Measurements from ENCODE around the gene ZFP62.
"Not testable (repeated sequence)": the region's sequence is repeated elsewhere in the genome, so short reads cannot be mapped to it uniquely, and the experiment has no call there.

ZFP62 gene

DNA sequence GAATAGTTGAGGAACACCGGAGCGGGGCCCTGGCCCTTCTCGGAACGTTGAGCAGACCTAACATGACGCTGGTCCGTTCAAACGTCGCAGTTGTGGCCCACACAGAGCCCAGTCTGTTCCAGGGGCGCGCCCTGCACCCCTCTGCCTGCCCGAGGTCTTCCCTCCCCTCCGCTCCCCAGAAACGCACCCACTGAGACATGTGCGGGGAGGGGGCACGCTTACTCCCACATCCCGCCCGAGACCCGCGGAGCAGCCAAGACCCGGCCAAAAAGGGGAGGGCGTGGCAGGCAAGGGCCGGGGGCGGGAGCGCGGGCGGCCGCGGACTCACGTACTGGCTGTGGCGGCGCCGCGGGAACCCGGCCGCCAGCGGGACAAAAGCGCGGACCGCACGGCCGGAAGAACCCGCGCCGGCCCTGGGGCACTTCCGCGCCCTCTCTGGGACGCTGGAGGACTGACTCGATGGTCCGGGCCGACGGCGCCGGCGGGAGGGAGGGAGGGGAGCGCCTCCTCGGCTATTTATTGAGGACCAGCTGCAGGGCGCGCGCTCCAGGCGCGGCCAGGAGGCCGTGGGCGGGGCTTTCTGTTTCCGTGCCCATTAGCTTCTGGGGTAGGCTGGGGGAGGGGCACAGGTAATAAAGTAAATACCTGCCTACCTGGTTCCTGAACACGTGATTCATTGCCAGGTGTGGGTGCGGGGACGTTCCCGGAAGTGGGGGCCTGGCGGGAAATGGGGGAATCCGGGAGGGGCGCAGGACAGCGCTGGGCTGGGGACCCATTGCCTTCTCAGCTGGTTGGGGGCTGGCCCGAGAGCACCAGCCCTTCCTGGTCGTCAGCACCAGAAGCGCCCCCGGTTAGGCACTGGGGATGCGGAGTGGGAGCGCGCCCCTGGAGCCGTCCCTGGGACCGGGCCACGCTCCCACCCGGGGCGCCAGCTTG lies at the start of gene ZFP62:
Gene ZFP62, minus strand, starts transcription at position 390 of the 936 bp plus-strand sequence. Its CDS starts 57 bp downstream, at position 333.
- peak; percentile 99 for DNase-seq

DNA sequence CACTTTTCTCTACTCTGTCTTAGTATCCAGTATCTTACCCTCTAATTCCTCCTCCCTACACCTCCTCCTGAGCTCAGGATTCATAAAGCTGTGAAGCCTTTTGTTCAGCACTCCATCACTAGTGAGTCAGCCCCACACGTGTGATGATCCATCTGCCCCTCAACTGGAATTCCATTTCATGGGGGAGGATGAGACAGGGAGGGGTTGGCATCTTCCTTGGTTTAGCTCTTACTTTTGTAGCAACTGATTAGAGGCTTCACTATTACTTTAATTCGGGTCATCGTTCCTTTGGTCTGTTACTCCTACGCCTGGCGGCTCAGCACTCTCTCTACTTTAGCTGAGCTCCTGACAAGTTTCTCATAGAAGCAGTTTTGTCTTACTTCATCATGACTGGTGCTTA lies 49.7 kb upstream of the ZFP62 start:
- DNase-seq = no peak

DNA sequence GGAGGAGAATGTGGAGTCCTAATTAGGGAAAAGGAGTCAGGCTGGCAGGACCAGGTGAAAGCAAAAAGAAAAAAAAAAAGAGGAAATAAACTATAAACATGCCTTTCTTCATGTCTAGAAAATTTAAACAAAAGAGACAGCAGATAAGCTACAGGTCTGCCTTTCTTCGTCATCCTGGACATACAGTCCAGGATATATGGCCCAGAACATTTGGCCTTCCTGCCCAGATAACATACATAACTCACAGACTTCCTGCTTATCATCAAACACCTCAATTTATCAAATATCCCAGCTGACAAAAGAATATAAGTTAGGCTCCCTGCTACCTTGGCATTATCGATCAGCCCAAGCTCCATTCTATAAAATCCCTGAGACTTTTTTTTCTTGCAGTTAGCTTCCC lies 49.1 kb upstream of the ZFP62 start:
- DNase-seq = no peak

GRCh38 chr5:180909782-180910181 lies 48.7 kb upstream of the ZFP62 start:
- no peak for DNase-seq

GRCh38 chr5:180908998-180909731 lies 48.1 kb upstream of the ZFP62 start:
- no peak for DNase-seq

GRCh38 chr5:180908400-180908799 lies 47.3 kb upstream of the ZFP62 start:
- no peak for DNase-seq

DNA sequence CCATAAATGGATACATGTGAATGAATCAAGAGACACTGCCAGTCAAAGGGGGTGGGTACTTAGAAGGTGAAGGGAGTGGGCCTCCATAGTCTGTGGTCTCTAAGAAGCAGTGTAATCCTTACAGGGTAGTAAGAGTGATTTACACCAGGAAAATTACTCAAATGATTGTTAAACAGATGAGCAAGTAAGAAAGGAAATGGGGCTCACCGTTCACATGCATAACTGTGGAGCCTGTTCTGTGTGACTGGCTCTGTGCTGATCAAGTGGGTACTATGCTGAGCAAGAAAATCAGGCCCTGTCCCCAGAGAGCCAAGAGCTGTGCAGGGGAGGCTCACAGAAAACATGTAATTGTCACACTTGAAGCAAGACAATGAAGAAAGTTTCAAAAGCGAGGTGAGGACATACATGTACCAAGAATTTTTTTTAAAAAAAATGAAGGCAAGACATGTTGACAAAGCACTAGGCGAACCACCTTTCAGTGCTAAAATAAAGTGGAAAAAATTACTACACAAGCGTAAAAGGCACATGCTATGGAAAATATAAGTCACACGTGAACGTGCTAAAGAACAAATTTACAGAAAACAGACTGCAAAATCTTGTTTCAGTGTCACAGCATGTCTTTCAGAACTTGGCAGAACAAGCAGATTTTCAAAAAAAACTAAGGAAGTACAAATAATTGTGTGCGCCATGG lies 40.4 kb upstream of the ZFP62 start:
- DNase-seq = no peak

DNA sequence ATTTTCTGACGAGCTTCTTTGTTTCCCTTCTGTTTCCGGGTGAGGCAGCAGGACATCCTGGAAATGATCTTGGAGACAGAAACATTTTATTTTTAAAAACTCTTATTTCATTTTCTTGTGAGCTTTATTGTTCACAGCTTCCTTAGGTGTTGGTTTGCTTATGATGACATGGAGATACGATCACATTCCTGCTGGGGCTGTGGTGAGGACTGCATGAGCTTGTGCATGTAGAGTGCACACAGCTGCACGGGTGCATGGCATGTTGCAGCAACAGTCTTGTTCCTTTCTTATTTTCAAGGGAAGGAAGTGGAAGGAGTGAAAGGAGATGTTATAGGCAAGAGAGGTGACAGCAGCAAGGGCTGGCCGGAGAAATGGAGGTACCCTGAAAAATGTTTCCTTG lies 39.1 kb upstream of the ZFP62 start:
- DNase-seq = no peak

DNA sequence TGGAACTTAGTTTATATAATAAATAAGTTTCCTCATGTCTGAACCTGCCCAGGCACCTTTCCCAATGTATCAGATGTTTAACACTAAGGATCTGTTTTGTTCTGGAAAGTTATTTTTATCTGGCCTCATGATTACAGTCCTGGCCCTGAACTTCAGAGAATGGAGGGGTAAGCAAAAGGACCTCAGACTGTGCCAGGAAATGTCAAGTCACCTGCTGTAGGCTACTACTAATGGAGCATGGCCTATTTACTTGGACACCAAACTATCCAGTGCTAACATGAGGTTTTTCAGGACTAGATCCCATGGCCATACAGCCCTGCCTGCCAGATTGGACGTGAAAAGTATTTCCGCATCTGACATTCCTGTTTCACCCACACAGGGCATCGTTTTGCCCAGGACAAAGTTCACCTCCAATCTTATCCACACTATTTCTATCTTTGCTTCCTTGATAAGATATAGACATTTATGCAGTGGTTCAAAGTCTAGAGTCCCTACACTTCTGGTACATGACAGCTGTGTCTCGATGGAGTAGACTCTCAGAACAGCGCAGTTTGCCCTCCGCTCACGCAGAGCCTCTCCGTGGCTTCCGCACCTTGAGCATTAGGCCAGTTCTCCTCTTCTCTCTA lies 37.7 kb upstream of the ZFP62 start, which contains the start of gene BTNL8:
Gene BTNL8, plus strand, starts transcription at position 539 of the 626 bp plus-strand sequence. CDS start 152 bp downstream, outside the sequence.
- no peak for DNase-seq

GRCh38 chr5:180895330-180895729 lies 34.3 kb upstream of the ZFP62 start:
- not testable (repeated sequence) for DNase-seq

DNA sequence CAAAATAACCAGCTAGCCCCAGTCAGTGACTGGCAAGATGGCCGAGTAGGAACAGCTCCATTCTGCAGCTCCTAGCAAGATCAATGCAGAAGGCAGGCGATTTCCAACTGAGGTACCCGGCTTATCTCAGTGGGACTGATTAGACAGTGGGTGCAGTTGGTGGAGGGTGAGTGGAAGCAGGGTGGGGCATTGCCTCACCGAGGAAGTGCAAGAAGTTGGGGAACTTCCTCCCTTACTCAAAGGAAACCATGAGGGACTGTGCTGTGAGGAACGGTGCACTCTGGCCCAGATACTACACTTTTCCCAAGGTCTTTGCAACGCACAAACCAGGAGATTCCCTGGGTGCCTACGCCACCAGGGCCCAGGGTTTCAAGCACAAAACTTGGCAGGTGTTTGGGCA lies 28.3 kb upstream of the ZFP62 start:
- no peak for DNase-seq

- peak; percentile 33 for DNase-seq
Observed at GRCh38 chr5:180885845-180886529, 24.9 kb upstream of the ZFP62 start.

GRCh38 chr5:180875860-180876426 lies 14.9 kb upstream of the ZFP62 start:
- DNase-seq = no peak

- no peak for DNase-seq
Observed at GRCh38 chr5:180874804-180875582, 13.9 kb upstream of the ZFP62 start.

GRCh38 chr5:180873615-180874520 lies 12.8 kb upstream of the ZFP62 start:
- DNase-seq = peak; percentile 14

GRCh38 chr5:180872419-180872818 lies 11.3 kb upstream of the ZFP62 start:
- DNase-seq = no peak

DNA sequence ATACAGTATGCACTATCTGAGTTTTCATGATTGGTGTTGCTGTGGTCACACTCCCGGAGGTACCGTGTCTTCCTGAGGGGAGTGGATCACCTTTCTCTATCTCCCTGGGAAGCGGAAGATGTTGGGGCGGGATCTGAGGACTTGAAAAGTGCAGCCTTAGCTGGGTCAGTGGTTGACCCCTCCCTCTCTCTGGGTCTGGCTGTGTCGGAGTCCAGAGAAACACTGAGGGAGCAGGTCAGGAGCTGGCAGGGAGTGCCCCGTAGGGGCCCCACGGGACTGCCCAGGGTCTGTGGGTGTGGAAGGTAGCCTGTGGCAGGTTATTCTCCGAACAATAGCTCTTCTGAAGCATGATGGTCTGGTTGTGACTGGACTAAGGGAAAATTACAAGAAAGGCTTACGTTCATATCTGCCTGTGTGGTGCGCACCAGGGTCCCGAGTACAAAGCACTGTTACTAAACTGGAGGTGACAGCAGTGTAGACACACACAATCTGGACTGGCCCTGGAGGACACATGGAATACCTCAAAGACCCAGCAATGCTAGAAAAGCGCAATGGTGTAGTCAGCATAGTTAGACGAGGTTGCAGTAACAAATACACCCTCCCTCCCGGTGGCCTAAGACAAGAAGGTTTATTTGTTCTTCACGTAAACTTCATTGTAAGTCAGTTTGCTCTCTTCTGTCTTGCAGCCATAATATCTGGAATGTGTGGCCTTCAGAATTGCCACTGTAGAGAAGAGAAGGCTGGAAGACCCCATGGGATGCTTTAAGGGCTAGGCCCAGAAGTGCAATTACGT lies 9.4 kb upstream of the ZFP62 start:
- no peak for DNase-seq

- no peak for DNase-seq
Observed at GRCh38 chr5:180869587-180869986, 8.5 kb upstream of the ZFP62 start.

DNA sequence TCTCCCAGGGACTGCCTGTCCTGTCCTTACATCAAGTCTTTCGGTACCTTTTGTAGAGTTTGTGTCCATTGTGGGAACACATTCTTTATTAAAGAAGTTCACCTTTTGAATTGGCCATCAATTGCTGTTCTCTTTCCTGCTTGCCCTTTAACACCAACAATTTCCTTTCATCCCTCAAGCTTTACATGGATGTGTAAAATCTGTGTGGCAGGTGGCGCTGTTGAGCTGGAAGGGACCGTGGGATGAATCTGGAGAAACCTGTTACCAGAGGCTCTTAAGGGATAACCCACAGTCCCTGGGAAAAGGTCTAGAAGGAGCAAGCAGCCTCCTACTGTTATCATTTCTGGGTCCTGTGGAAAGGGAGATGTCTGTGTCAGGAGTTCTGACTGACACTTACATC lies 7.9 kb upstream of the ZFP62 start:
- peak; percentile 82 for DNase-seq

Measured in NCI-H69 (cell line).